Lung microvascular endothelial cell (primary cell): ENCODE data around the gene NEMP2. TPM values are rescaled to one million over a fixed set of nuclear protein-coding genes. Genes with fewer than 3 reads are reported as not detected.
"Not testable (repeated sequence)": the region's sequence is repeated elsewhere in the genome, so short reads cannot be mapped to it uniquely, and the experiment has no call there.

Experiments
- DNase-seq, 2 donors: peaks; one replicate each; pipeline versions ENCODE4 v3.0.0 to v3.0.0-alpha.2; 2010; ENCODE audit warnings: low read depth in 2 of 2
- total RNA-seq: library from RNA; depleted of rRNA; stranded (reverse); fragments of >200 nt; gene quantifications from 2 replicates; pipeline ENCODE4 v1.2.1, GENCODE V29; 2014

Gene NEMP2
- total RNA-seq, 1 donor from 2014 or later = 1.8 TPM

DNA sequence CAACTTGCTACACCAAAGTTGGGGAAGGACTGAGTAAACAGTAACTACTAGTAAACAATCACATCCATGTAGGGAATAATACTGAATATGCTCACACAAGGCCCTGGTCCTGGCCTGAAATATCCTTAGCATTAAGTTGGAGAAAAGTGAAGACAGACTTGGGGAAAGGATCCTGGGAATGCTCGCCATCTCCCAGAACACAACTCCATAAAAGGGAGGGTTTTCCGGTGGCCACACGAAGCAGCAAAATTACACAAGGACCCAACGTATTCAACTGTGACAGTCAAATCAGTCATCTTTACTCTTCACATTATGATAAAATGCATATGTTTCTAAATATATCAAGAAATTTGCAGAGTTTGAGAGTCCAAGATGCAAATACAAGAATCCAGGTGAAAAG lies 7.3 kb downstream of the NEMP2 start:
- DNase-seq = no peak

DNA sequence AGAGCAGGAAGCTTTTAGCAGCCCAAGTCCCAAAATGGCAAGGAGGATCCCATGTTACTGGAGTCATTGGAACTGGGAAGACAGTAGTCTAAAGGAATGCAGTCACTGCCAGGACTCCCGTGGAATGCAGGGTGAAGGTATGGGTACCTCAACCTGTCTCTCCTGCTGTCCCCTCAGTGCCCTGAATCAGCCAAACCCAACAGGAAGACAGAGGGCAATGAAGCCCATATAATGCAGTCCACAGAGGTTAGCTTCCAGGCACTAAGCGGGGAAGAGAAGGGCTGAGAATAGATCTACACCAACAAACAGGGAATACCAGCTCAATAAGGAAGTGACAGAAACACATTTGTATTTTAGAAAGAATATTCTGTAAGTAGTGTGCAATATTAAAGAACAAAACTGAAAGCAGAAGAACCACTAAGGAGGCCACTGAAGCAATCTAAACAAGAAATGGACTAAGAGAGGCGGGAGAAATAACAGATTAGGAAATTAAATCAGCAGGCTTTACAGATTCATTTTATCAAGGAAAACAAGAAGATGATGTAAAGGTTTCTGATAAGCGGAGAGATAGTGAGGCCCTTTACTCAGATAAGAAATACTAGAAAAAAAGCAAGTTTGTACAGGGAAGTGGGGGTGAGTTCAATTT lies 8.3 kb downstream of the NEMP2 start:
- DNase-seq = no peak

DNA sequence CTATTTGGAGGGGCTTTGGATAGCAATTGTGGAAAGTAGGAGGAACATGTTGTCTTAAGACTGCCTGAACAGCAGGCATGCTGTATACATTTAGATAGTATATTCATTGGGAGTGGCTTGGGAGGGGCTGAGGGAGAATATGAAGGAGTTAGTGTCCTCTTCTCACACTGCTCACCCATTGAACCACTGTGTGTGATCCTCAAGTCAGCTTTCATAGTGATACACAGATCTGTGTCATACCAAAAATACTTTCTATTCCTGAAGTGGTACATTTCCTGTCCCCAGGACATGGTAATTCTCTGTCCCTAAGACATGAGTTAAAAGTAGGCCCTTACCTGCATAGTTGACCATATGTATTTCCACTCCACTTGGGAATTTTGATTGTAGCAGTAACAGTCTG lies 9.6 kb downstream of the NEMP2 start:
- no peak for DNase-seq

DNA sequence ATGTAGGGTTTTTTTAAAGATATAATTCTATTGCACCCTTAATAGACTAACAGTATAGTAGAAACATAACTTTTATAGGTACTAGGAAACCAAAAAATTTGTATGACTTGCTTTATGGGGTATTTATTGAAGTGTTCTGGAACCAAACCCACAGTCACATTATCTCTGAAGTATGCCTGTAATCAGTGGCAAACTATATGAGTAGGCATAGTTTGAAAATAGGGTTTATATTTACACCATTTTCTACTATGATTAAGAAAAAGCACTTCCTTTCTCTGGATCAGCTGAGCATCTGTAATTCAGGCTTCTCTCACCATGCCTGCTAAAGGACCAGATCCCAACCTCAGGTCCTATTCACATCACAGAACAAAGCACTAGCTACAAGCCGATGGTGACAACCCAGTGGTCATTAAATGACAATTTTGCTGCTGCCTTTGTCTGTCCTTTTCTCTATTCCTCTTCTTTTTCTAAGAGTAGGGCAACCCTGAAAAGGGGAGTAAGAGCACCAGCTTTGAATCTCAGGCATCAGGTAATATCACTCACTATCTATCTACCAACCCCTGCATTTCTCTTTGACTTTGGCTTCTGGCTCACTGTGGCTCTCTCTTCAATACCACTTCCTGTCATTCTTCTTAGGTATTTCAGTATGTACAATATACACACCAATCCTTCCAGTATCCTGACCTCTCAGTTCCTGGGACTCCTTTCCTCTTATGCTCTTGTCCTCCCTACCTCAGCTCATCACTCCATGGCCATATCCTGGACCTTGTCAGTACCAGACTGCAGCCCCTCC lies 14.4 kb downstream of the NEMP2 start:
- DNase-seq = no peak

DNA sequence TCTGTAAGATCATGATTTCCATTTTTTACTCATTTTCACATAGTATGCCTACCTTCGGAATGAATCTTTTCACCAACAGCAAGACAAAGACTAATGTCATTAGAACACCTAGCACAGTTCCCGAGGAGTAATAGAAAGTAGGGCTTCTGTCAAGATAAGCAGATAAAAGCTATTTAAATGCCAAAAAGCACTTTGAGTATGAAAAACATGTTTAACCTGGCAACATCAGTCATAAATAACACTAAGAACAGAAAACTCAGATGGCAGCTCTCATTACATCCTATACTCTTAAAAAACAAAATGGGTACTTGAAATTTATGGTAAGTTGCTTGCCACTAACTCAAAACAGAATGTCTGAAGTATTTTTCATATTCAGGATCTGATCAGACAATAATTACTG lies 17.1 kb downstream of the NEMP2 start:
- no peak for DNase-seq

DNA sequence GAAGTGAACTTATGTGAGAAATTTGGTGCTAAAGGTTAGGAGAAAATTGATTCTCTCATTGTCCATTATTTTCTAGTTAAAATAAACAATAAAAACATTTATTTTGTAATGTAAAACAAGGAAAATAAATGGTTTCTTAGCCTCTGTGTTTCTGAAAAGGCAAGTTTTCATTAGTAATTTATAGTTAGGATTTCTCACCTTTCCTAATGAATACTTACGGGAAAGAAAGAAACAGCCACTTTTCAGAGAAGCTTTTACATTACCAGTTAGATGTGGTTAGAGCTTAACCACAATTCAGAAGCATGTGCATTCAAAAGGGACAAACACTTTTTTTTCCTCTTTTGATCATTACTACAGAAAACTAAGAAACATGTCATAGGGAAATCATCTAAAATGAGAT lies 18.8 kb downstream of the NEMP2 start:
- DNase-seq = no peak

DNA sequence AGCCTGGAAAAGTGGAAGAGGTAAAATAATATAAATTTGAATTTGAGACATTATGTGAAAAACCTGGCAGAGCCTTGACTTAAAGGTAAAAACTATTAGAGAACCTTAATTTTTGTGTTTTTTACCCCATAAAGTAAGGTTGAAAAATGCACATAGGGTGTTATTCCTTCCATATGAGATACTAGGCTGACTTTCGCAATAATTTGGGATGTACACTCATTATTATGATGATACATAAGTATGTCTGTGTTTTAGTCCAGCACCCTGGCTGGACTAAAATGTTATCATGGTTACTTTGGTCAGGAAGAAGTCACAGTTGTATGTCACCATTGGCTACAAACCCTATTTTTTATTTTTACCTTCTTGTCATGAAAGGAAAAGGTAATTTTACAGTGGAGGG lies 19.8 kb downstream of the NEMP2 start:
- DNase-seq = no peak

DNA sequence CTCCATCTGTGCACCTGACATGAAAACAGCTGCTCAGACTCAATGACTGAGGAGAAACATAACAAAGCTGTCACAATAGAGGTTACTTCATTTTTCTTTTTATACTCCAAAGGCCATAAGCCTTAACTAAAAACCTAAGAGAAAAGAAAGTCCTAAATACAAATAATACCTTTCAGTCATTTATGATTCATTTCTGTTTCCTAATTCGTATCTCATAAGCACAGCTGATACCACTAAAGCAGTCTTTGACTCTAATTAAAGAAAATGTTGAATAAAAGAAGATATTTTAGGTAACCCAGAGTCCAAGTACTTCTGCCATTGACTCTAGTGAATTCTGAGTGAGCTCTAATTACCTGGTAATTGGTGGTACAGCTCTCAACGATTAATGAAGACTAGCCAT lies 20.6 kb downstream of the NEMP2 start:
- no peak for DNase-seq

DNA sequence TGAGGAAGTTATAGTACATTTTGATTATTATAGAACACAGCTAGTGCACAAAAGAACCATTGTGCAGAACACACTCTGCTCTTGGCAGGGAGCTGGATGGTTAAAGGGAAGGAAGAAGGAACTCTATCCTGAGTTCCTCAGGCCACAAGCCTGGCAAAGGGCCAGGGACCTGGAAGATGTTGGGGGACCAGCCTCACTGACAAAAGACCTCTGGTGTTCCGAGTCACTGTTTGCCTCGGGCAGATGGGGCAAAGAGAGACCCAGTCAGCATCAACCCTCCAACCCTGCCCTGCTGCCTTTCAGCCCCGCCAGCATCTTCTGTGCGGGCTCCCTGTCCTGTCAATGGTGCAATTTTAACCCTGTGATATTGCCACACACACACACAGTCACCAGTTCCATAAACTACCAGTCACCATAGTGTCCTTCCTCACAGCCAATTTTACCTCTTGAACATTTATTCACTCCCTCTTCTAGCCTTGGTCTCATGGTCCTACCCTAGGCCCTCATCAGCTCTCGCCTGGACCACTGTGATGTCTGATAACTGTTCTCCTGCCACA lies 21.9 kb downstream of the NEMP2 start:
- DNase-seq = no peak

DNA sequence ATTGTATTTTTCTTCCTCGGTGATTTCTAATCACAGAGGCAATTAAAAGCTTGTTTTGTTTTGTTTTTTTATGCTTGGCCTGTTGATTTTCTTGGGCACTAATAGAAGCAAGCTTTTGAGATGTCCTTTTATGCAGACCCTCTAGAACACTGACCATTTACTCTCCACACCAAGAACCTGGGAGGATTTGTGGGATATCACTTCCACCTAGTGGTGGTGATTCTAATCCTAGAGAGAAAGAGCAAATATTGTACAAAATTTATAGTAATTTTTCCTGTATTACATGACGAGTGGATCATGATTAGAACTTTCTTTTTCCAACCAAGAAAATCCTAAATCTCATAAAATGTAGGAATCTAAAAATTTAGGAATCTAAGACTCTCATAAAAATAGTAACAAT lies 23.4 kb downstream of the NEMP2 start:
- DNase-seq = peak; percentile 62 to 81

DNA sequence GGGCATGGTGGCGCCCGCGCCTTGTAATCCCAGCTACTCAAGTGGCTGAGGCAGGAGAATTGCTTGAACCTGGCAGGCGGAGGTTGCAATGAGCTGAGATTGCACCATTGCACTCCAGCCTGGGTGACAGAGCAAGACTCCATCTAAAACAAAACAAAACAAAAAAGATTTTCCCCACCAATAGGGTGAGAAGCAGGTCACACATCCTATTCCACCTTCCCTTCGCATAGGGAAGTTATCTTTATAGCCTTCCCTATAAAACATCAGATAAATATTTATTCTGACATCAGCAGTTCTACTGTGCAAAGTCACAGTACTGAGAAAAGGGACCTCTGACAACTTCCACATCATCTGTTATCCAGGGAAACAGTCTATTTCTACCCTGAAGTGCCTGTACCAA lies 24.6 kb downstream of the NEMP2 start:
- not testable (repeated sequence) for DNase-seq

DNA sequence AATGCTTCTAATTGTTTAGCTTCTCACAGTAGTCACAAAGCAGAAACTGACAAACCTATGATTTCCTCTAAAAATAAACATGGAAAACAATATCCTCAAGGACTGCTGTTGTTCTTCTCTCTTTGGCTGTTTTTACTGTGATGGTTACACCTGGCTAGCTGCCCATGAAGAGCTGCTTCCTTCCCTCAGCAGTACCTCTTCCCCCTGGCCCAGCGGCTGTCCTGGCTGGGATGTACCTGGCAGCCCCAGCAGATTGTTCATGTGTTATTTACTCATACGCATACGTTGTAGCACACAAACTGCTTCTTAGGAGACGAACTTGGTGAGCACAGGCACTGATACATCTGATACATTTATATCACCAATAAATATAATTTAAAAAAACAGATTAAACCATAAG lies 27.4 kb downstream of the NEMP2 start:
- DNase-seq = peak; percentile 25 to 82

DNA sequence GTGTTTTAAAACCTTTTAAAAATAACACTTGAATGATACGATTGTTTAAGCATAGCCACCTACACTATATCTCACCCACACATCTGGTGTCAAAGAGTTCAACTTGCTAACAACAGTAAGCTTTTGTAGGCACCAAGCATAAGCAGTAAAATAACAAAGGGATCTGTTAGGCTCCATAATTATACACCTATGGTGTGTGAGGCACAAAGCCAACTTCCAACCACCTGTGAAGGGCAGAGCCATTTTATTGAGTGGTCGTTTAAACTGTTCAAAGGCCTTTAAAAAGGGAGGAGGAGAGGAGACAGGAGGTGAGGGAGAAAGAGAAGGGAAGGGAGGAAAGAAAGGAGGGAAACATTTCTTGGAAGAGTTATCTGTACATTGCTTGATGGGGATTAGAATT lies 27.9 kb downstream of the NEMP2 start:
- DNase-seq = no peak

DNA sequence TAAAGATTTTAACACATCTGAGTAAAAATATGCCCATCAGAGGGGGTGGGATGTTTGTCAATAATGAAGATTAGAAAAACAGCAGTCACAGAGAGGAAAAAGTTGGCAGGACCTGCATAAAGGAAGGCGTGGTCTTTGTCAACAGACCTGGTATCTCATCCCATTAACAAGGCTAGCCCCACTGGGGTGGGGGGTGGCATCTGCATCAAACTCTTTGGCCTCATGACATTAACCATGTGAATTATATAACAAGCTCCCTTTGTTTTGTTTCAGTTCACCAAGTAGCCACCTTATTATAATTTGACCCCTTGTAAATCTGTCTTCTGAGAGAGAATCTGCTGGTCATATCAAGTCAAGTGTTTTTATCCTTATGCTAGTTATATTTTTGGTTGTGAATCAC lies 28.8 kb downstream of the NEMP2 start:
- DNase-seq = no peak

DNA sequence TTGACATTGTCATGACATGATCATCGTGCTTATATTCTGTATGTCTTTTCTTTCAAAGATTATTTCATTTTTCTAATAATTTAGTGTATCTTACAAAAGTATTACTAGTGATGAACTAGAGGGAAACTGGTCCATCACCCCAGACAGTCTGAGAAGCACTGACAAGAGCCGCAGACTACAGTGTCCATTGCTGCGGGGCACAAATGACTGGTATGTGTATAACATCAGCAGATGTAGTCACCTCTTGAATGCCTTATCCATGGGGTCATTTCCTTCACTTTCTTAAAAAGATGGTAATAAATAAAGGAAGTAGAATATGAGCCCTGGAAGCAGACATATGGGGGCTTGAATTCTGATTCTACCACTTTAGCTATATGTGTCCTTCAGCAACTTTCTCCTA lies 29.6 kb downstream of the NEMP2 start:
- no peak for DNase-seq

DNA sequence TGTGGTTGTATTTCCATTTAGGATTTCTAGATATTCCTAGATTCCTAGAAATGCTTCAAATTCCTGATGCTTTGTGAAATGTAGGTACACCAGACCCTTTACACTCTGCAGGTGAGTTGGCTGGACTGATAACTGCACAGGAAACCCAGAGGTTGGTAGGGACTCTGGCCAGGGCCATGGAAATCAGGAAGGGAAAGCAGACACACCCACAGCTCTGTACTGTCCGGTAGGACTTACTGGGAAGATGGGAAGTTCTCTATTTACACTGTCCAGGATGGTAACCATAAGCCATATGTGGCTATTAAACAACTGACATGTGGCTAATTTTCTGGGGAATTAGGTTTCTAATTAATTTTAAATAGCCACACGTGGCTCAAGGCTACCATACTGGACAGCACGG lies 31.4 kb downstream of the NEMP2 start:
- DNase-seq = peak in 1 of 2 donors; percentile 62

DNA sequence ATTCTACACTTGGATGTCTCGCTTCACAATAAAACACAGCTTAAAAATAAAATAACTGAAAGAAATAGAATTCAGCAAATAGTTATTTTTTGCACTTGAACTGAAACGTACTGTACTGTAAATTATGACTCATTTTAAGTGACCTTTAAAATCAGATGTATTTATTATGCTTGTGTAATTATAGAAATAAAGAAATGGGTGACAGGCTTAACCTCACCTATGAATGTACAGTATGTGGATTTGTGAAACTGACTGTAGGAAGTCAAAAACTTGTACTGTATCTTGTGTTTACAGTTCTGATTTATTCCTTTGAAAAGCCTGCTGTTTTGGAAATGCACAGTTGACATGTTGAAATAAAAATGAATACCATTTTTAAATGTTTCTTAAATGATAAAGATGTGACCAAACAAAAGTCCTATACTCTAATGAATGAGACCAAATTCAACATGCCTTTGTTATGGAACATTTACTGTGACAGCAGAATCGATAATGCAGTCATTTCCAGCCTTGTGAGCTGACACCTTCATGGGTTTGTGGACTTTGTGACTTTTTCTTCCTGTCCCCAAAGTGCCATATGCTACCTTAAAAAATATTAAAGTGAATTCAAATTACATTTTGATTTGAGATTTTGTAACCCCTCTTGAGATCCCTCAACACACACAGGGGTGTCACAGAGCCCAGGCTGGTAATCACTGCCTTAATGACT lies 32.7 kb downstream of the NEMP2 start:
- DNase-seq = peak in 1 of 2 donors; percentile 11

DNA sequence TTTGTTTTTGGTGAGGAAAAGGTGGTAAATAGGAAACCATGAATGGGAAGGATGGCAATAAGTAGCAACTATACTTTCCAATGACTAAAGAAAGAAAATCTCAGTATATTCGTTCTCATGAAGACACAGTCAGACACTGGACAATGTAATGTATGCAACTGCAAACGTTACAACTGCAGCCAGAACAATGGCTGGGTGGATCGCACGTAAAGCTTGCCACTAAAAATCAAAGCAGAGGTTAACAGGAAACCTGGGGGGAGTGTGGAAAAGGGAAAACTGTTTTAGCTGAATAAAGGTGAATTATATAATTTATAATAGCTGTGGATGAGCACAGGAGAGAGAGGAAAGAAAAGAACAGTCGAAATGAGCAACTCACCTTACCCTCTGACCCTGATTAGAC lies 33.3 kb downstream of the NEMP2 start:
- DNase-seq = peak in 1 of 2 donors; percentile 83

DNA sequence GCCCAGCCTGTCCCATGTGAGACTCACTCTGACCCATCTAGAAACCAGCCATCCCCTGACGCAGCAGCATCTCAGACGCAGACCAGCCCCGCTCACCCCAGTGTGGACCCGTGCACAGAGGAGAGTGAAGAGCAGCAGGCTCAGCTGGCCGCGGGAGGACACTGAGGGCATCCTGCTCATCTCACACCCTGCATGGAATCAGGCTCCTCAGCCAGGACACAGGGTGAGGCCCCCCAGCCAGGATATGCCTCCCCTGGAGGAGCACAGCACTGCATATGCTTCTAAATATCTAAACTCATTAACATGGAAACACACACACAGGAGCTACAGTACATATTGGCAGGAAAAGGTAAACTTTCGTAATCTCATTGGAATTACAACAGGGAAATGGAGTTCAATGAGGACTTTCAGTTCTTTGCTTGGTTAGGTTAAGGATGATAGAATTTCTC lies 34.4 kb downstream of the NEMP2 start:
- peak; percentile 16 to 55 for DNase-seq

DNA sequence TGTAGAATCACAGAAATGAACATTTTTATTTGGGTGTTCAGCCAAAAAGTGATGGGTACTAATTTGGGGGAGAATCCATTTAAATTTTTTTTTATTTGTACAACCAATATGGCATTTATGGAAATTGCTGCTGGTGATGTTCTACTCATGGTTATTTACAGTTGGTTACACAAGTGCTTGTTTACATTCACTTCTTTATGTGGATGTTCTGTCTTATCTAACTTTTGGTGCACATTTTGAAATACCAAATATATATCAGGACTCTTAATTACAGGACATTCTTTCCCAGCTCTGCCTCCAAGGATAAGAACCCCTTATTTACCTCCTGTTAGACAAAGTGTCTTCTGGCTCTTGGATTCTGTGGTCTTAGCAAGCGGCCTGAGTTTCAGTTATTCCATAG lies 35.2 kb downstream of the NEMP2 start:
- DNase-seq = no peak

DNA sequence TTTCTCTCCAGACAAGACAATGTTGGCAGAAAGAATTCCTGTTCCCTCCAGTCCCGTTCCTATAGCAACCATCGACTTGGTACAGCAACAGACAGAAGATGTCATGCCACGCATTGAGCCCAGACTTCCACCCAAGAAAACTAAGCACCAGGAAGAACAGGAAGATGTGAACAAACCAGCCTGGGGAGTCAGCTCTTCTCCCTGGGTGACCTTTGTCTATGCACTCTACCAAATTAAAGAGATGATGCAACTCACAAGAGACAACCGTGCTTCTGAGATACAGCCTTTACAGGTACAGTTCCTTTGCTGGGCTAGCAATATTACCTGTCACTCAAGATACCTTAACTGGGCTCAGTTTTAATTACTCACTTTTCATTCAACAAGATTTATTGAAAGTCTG lies 37.1 kb downstream of the NEMP2 start:
- DNase-seq = no peak

DNA sequence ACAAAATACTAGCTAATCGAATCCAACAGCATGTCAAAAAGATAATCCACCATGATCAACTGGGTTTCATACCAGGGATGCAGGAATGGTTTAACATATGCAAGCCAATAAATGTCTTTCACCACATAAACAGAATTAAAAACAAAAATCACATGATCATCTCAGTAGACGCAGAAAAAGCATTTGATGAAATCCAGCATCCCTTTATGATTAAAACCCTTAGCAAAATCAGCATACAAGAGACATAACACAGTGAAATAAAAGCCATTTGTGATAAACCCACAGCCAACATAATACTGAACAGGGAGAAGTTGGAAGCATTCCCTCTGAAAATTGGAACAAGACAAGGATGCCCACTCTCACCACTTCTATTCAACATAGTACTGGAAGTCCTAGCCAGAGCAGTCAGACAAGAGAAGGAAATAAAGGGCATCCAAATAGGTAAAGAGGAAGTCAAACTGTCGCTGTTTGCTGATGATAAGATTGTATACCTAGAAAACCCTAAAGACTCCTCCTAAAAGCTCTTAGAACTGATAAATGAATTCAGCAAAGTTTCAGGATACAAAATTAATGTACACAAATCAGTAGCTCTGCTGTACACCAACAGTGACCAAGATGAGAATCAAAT lies 39.8 kb downstream of the NEMP2 start:
- not testable (repeated sequence) for DNase-seq
